ENCODE data around the gene UBAP2.

UBAP2 gene

DNA sequence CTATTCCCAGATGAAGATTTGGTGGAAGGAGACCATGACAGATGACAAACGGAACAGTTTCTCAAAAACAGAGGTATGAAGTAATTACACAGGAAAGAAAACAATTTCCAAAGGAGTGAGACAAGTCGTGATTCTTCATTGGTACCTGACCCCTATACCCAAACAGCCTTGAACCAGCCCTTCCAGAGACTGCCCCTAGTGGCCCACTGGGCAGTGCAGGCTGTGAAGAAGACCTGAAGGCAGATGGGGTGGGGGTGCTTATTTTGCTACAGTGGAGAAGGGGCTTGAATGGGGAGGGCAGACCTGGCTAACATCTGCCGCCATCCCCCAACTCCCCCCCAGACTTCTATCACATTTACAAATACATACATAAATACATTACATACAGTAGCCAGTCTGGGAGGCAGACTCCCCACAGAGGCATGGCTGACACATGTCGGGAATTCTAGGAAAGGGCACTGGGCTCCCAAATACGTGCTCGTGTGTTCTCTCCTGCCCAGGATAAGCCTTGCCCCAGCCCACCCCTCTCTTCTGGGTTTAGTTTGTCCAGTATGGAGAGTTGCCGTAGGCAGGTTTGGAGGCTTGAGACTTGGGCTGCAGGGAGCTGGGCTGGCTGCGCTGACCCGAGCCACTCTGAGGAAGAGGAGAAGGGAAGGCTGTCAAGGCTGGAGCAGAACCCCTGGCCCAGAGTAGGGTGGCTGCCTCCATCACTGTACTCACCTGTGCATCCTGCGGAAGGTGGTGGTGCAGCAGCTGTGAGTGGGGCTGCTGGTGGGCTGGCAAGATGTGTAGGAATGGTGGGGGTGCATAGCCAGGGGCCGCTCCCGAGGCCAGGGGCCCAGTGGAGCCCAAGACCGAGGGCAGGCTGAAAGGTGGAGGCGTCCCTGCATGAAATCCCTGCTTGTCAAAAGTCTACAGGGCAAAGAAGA is 126.5 kb downstream of the UBAP2 start:
- in situ Hi-C loops (cut with HindIII; ENCODE audit: low sequenced_read_pairs), result no loop called here
- TF ChIP-seq, protein P1, sequence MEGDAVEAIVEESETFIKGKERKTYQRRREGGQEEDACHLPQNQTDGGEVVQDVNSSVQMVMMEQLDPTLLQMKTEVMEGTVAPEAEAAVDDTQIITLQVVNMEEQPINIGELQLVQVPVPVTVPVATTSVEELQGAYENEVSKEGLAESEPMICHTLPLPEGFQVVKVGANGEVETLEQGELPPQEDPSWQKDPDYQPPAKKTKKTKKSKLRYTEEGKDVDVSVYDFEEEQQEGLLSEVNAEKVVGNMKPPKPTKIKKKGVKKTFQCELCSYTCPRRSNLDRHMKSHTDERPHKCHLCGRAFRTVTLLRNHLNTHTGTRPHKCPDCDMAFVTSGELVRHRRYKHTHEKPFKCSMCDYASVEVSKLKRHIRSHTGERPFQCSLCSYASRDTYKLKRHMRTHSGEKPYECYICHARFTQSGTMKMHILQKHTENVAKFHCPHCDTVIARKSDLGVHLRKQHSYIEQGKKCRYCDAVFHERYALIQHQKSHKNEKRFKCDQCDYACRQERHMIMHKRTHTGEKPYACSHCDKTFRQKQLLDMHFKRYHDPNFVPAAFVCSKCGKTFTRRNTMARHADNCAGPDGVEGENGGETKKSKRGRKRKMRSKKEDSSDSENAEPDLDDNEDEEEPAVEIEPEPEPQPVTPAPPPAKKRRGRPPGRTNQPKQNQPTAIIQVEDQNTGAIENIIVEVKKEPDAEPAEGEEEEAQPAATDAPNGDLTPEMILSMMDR (IDR thresholded peaks at IDR 0.05; ENCODE audit: low read depth, low read length), result peak; percentile 86
- DNase-seq (ENCODE audit: low read depth, low spot score), result peak; percentile 22

DNA sequence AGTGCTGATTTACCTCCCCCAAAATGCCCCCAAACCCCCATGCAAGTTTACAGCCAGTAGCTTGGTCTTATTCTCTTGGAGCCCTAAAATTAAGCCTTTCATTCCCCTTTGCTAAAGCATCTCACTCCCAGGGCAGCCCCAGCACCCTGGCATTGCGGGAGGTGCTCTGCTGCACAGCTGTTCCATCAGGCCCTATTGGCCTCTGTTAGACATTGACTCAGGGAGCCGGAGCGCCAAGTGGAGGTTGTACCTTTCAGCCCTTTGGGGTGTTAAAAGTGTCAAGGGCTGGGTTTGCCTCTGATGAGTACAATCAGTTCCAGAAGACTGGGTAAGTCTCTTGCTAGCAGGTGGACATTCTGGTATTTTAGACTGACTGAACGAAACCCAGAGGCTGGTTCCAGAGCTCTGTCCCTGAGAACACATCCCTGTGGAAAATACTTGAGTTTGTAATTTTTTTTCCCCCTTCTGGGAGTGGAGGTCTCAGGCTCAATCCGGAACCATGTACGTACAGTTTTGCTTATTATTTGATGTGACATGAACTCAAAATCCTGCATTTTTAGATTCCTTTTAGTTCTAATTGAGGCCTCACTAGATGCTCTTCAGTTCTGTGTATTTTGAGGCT is 129.3 kb downstream of the UBAP2 start:
- TF ChIP-seq, protein P1 (IDR thresholded peaks at IDR 0.05; ENCODE audit: low read depth, low read length), result no peak
- no peak overlapping the region for H3K4me3 ChIP-seq (ENCODE audit: low read depth, low read length)
- DNase-seq (ENCODE audit: low read depth, low spot score), result no peak
- in situ Hi-C loops (cut with HindIII; ENCODE audit: low sequenced_read_pairs), result no loop called here

More for the DNA sequence above, 126.5 kb downstream of the UBAP2 start:
- no peak overlapping the region for H3K4me3 ChIP-seq (ENCODE audit: low read depth, low read length)

- in situ Hi-C loops (cut with HindIII; ENCODE audit: low sequenced_read_pairs), result no loop called here
- no peak for DNase-seq (ENCODE audit: low read depth, low spot score)
- TF ChIP-seq, protein P1 (IDR thresholded peaks at IDR 0.05; ENCODE audit: low read depth, low read length), result no peak
- H3K4me3 ChIP-seq (ENCODE audit: low read depth, low read length), result no peak overlapping the region
Observed at GRCh38 chr9:33917036-33917435, 131.7 kb downstream of the UBAP2 start.

DNA sequence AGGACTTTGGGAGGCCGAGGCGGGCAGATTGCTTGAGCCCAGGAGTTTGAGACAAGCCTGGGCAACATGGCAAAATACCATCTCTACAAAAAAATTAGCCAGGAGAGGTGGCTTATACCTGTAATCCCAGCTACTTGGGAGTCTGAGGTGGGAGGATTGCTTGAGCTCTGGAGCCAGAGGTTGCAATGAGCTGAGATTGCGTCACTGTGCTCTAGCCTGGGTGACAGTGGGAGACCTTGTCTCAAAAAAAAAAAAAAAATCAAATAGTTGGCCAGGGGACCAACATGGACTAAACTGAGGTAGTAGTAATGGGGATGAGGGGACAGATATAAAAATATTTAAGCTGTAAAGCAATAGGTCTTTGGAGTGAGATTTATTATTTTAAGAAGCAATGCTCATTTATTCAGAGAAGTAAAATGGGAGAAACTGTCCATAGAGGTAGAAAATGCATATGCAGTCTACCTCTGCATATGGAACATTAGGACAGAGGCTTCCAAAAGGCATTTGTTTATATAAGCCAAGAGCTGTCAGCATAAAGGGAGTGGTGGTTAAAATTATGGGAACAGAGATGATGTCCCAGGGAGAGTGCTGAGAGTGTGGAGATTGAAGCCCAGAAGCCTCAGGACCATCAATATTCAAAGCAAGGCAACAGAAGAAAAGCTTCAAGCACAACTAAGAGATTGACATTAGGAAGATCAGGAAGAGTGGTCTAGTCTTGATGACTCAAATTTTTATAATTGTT is 133.6 kb downstream of the UBAP2 start:
- no peak overlapping the region for H3K4me3 ChIP-seq (ENCODE audit: low read depth, low read length)
- in situ Hi-C loops (cut with HindIII; ENCODE audit: low sequenced_read_pairs), result no loop called here
- no peak for DNase-seq (ENCODE audit: low read depth, low spot score)
- TF ChIP-seq, protein P1 (IDR thresholded peaks at IDR 0.05; ENCODE audit: low read depth, low read length), result no peak

DNA sequence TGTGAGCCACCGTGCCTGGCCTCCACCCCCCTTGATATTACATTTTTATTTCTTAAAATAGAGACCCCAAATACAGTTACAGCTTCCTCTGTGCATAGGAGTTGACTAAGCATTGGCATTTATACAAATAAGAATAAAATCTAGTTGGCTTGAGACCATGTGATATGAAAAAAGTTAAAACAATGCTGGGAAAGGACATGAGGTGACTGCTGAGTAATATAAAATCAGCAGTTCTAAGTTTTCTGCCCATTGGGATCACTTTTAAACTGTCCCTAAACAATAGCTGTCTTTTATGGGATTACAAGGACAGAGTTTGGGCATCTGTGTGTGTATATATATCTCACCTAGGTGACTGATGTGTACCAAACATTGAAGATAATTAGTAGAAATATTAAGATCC is 135.1 kb downstream of the UBAP2 start:
- in situ Hi-C loops (cut with HindIII; ENCODE audit: low sequenced_read_pairs), result no loop called here
- TF ChIP-seq, protein P1 (IDR thresholded peaks at IDR 0.05; ENCODE audit: low read depth, low read length), result no peak
- DNase-seq (ENCODE audit: low read depth, low spot score), result no peak

DNA sequence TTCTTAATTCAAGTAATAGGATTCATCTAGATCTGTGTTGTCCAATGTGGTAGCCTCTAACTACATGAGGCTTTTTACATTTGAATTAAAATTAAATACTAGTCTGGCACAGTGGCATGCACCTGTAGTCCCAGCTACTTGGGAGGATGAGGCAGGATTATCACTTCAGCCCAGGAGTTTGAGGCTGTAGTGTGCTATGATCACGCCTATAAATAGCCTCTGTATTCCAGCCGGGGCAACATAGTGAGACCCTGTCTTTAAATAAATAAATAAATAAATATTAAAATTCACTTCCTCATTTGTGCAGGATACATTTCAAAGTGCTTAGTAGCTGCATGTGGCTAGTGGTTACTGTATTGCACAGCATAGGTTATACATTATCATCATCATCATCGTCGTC is 139.9 kb downstream of the UBAP2 start:
- TF ChIP-seq, protein P1 (IDR thresholded peaks at IDR 0.05; ENCODE audit: low read depth, low read length), result no peak
- no peak for DNase-seq (ENCODE audit: low read depth, low spot score)
- in situ Hi-C loops (cut with HindIII; ENCODE audit: low sequenced_read_pairs), result no loop called here
- H3K4me3 ChIP-seq (ENCODE audit: low read depth, low read length), result no peak overlapping the region

More for the DNA sequence above, 135.1 kb downstream of the UBAP2 start:
- H3K4me3 ChIP-seq (ENCODE audit: low read depth, low read length), result no peak overlapping the region
